K562 (cell line): Measurements from ENCODE around the gene DTYMK. TPM values are rescaled to one million over a fixed set of nuclear protein-coding genes. Genes with fewer than 3 reads are reported as not detected.

ENCODE experiments used
- ARID2 ChIP-seq: fragments of 450-650 bp; IDR thresholded peaks from 2 replicates; pipeline ENCODE4 v1.6.1; 2017; ENCODE audit warnings: antibody characterized with exemption, mild to moderate bottlenecking
- BRF1 ChIP-seq: IDR thresholded peaks from 3 replicates; pipeline ENCODE4 v1.6.1; 2011; ENCODE audit warnings: borderline replicate concordance, mild to moderate bottlenecking; ENCODE audit not compliant: insufficient read length; ENCODE audit errors: extremely low read depth
- CBX2 ChIP-seq: fragments of 200-600 bp; sonication (generic); IDR thresholded peaks from one replicate; pipeline ENCODE4 v1.6.1; 2012; ENCODE audit warnings: mild to moderate bottlenecking, low read length, inconsistent platforms; ENCODE audit not compliant: insufficient read depth, poor library complexity, severe bottlenecking
- KDM2B ChIP-seq: fragments of 250-450 bp; sonication (Bioruptor Pico); IDR thresholded peaks from 2 replicates; pipeline ENCODE4 v1.8.0; 2021; ENCODE audit warnings: mild to moderate bottlenecking, moderate library complexity
- KDM4B ChIP-seq, 2 experiments: fragments of 450-650 bp in 1 of 2; sonication (generic) in 1 of 2; IDR thresholded peaks; 2 replicates each; pipeline ENCODE4 v1.6.1; 2016 to 2017; ENCODE audit warnings: borderline replicate concordance in 2 of 2, antibody characterized with exemption in 1 of 2, low read depth in 1 of 2, mild to moderate bottlenecking in 1 of 2
- POLR2AphosphoS2 ChIP-seq: IDR thresholded peaks from 2 replicates; pipeline ENCODE4 v1.6.1; 2012; ENCODE audit warnings: low read length, improper control_type of control experiment
- POLR2AphosphoS5 ChIP-seq: IDR thresholded peaks from 2 replicates; pipeline ENCODE4 v1.6.1; 2011; ENCODE audit warnings: mild to moderate bottlenecking, low read depth, low read length, moderate library complexity; ENCODE audit not compliant: control insufficient read depth, insufficient read depth
- TBL1XR1 ChIP-seq, 2 experiments: IDR thresholded peaks; 2 replicates each; pipeline ENCODE4 v1.6.1; 2012; ENCODE audit warnings: improper control_type of control experiment in 2 of 2, low read length in 2 of 2, mild to moderate bottlenecking in 1 of 2
- THRAP3 ChIP-seq: fragments of 450-650 bp; IDR thresholded peaks from 2 replicates; pipeline ENCODE4 v1.6.1; 2016; ENCODE audit warnings: mild to moderate bottlenecking, inconsistent platforms, borderline replicate concordance
- ZKSCAN8 ChIP-seq: fragments of 200-800 bp; sonication (Bioruptor generic); IDR thresholded peaks from 2 replicates; pipeline ENCODE4 v1.6.1; 2016; ENCODE audit warnings: missing genetic modification characterization, missing compliant biosample characterization
- ZNF212 ChIP-seq: fragments of 450-650 bp; formaldehyde crosslinking; IDR thresholded peaks from 2 replicates; pipeline ENCODE4 v1.4.0; 2020; ENCODE audit warnings: mild to moderate bottlenecking
- ZNF384 ChIP-seq: IDR thresholded peaks from 2 replicates; pipeline ENCODE4 v1.6.1; 2012; ENCODE audit warnings: low read depth, low read length, improper control_type of control experiment
- ZNF668 ChIP-seq: fragments of 250-450 bp; sonication (Bioruptor Pico); IDR thresholded peaks from 2 replicates; pipeline ENCODE4 v1.8.0; 2022; ENCODE audit warnings: mild to moderate bottlenecking, inconsistent platforms
- ZNF79 ChIP-seq: fragments of 250-450 bp; sonication (Bioruptor Pico); IDR thresholded peaks from 2 replicates; pipeline ENCODE4 v1.4.0; 2020; ENCODE audit warnings: low read depth, mild to moderate bottlenecking, moderate library complexity
- polyA plus RNA-seq, 8 experiments: library from polyadenylated mRNA; depleted of rRNA in 4 of 8; stranded (reverse) in 5 of 8; unstranded in 3 of 8; fragments of >200 nt; fragmentation: Nextera tagmentation in 2 of 8; fragmentation: Illumina TruSeq in 1 of 8; extraction: Ambion mirVana in 2 of 8; extraction: Trizol in 1 of 8; gene quantifications; 2 replicates each; pipeline versions ENCODE4 v1.2.1 to v1.2.3, GENCODE V29; 2011 to 2014; ENCODE audit warnings: inconsistent platforms in 1 of 8, missing spikeins in 1 of 8
- total RNA-seq, 7 experiments: library from RNA; depleted of rRNA in 6 of 7; stranded (reverse); fragments of >200 nt in 6 of 7; fragmentation: Illumina TruSeq in 2 of 7; extraction: Trizol in 2 of 7; gene quantifications; 2 replicates each; pipeline versions ENCODE4 v1.2.1 to v1.2.3, GENCODE V29; 2011 to 2021; ENCODE audit warnings: low replicate concordance in 1 of 7
- TF ChIP-seq, protein P1 (sequence below): IDR thresholded peaks from 2 replicates; pipeline ENCODE4 v1.6.1; 2011; ENCODE audit warnings: borderline replicate concordance, low read depth, mild to moderate bottlenecking, moderate library complexity, low read length; ENCODE audit not compliant: insufficient read depth, poor library complexity, severe bottlenecking
- TF ChIP-seq, protein P2 (sequence below): fragments of 250-450 bp; sonication (Bioruptor Pico); IDR thresholded peaks from 2 replicates; pipeline ENCODE4 v1.5.0; 2020; ENCODE audit warnings: mild to moderate bottlenecking
- TF ChIP-seq, protein P3 (sequence below): sonication (generic); formaldehyde crosslinking; IDR thresholded peaks from 2 replicates; pipeline ENCODE4 v1.8.1; 2023; ENCODE audit warnings: mild to moderate bottlenecking, missing genetic modification reagents
- TF ChIP-seq, protein P4 (sequence below): sonication (generic); formaldehyde crosslinking; IDR thresholded peaks from 2 replicates; pipeline ENCODE4 v1.8.0; 2022; ENCODE audit warnings: mild to moderate bottlenecking, missing genetic modification reagents, borderline replicate concordance

Gene DTYMK
- total and polyA plus RNA-seq, 9 of the 15 experiments (the other 6 are each of a cell fraction or from before 2014, with no cell fraction given), result 8.2 to 85.0 (median 47.9) TPM

DNA sequence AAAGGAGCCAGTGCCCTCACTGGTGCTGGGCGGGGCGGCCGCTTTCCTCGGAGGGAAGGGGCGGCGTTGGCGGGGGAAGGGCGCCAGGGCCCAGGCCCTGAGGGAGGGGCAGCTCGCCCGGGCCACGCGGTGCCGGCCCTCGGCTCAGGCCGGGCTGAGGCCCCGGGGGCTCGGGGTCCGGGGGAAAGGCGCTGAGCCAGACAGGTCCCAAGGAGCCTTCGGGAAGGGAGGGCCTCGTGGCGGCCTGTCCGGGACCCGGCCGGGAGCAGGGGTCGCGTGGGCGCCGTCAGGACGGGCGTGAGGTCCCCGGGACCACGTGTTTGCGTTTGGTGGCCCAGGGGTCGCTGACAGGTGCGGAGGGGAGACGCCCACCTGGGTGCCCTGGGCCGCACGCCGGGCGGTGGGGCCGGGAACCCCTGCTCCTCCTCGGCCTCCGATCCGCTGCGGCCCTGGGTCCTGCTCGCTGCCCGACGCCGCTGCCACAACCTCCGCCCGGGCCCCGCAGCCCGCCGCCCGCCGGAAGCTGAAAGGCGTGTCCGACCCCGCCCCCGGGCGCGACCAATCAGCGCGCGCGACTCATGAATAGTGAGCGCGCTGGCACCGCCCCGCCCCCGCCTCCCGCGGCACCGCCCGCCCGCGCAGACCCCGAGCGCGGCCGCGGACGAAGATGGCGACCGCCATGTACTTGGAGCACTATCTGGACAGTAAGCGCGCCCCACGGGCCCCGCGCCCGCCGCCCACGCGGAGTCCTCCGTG lies 15.0 kb upstream of the DTYMK start, which contains the start of gene ING5 (continued):
- no peak for TF ChIP-seq CBX2
- no peak for TF ChIP-seq ZNF212 (CRISPR knock-in tag)
- no peak for TF ChIP-seq ARID2
- TF ChIP-seq KDM4B (IDR thresholded peaks at IDR 0.05; ENCODE audit: borderline replicate concordance in 2 of 2, low read depth in 1 of 2), result no peak
- no peak for TF ChIP-seq ZKSCAN8 (CRISPR knock-in tag)
- TF ChIP-seq, protein P1, sequence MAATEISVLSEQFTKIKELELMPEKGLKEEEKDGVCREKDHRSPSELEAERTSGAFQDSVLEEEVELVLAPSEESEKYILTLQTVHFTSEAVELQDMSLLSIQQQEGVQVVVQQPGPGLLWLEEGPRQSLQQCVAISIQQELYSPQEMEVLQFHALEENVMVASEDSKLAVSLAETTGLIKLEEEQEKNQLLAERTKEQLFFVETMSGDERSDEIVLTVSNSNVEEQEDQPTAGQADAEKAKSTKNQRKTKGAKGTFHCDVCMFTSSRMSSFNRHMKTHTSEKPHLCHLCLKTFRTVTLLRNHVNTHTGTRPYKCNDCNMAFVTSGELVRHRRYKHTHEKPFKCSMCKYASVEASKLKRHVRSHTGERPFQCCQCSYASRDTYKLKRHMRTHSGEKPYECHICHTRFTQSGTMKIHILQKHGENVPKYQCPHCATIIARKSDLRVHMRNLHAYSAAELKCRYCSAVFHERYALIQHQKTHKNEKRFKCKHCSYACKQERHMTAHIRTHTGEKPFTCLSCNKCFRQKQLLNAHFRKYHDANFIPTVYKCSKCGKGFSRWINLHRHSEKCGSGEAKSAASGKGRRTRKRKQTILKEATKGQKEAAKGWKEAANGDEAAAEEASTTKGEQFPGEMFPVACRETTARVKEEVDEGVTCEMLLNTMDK, result no peak
- TF ChIP-seq ZNF668, result no peak
- TF ChIP-seq POLR2AphosphoS5, result peak; percentile 69
- TF ChIP-seq, protein P2, sequence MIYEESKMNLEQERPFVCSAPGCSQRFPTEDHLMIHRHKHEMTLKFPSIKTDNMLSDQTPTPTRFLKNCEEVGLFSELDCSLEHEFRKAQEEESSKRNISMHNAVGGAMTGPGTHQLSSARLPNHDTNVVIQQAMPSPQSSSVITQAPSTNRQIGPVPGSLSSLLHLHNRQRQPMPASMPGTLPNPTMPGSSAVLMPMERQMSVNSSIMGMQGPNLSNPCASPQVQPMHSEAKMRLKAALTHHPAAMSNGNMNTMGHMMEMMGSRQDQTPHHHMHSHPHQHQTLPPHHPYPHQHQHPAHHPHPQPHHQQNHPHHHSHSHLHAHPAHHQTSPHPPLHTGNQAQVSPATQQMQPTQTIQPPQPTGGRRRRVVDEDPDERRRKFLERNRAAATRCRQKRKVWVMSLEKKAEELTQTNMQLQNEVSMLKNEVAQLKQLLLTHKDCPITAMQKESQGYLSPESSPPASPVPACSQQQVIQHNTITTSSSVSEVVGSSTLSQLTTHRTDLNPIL (CRISPR knock-in tag), result no peak
- TF ChIP-seq TBL1XR1 (IDR thresholded peaks at IDR 0.05; ENCODE audit: low read length in 2 of 2), result no peak
- no peak for TF ChIP-seq ZNF79 (CRISPR knock-in tag)
- TF ChIP-seq THRAP3, result no peak
- TF ChIP-seq, protein P3, sequence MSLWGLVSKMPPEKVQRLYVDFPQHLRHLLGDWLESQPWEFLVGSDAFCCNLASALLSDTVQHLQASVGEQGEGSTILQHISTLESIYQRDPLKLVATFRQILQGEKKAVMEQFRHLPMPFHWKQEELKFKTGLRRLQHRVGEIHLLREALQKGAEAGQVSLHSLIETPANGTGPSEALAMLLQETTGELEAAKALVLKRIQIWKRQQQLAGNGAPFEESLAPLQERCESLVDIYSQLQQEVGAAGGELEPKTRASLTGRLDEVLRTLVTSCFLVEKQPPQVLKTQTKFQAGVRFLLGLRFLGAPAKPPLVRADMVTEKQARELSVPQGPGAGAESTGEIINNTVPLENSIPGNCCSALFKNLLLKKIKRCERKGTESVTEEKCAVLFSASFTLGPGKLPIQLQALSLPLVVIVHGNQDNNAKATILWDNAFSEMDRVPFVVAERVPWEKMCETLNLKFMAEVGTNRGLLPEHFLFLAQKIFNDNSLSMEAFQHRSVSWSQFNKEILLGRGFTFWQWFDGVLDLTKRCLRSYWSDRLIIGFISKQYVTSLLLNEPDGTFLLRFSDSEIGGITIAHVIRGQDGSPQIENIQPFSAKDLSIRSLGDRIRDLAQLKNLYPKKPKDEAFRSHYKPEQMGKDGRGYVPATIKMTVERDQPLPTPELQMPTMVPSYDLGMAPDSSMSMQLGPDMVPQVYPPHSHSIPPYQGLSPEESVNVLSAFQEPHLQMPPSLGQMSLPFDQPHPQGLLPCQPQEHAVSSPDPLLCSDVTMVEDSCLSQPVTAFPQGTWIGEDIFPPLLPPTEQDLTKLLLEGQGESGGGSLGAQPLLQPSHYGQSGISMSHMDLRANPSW (CRISPR knock-in tag), result no peak
- no peak for TF ChIP-seq BRF1
- no peak for TF ChIP-seq POLR2AphosphoS2
- no peak for TF ChIP-seq ZNF384
- TF ChIP-seq KDM2B (CRISPR knock-in tag), result no peak
- TF ChIP-seq, protein P4, sequence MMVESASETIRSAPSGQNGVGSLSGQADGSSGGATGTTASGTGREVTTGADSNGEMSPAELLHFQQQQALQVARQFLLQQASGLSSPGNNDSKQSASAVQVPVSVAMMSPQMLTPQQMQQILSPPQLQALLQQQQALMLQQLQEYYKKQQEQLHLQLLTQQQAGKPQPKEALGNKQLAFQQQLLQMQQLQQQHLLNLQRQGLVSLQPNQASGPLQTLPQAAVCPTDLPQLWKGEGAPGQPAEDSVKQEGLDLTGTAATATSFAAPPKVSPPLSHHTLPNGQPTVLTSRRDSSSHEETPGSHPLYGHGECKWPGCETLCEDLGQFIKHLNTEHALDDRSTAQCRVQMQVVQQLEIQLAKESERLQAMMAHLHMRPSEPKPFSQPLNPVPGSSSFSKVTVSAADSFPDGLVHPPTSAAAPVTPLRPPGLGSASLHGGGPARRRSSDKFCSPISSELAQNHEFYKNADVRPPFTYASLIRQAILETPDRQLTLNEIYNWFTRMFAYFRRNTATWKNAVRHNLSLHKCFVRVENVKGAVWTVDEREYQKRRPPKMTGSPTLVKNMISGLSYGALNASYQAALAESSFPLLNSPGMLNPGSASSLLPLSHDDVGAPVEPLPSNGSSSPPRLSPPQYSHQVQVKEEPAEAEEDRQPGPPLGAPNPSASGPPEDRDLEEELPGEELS (CRISPR knock-in tag), result no peak; the same call in 1 of the 2 replicates
